Ovary (tissue), 3 donors: Measurements from ENCODE around the gene MIGA2.

Experiments used
- POLR2A ChIP-seq: fragments of 450-650 bp; IDR thresholded peaks from one replicate; pipeline ENCODE4 v1.6.1; 2017; ENCODE audit warnings: antibody characterized with exemption, mild to moderate bottlenecking, moderate library complexity
- TF ChIP-seq, protein P1 (sequence below), 3 donors: fragments of 450-650 bp in 2 of 3; fragments of 200-600 bp in 1 of 3; IDR thresholded peaks; one replicate each; pipeline versions ENCODE4 v1.5.1 to v1.8.0; 2016 to 2022; ENCODE audit warnings: antibody characterized with exemption in 3 of 3, mild to moderate bottlenecking in 1 of 3
- donor health status: DM: no; HTN: no; CAD: no.

- TF ChIP-seq POLR2A, result no peak
- TF ChIP-seq, protein P1, sequence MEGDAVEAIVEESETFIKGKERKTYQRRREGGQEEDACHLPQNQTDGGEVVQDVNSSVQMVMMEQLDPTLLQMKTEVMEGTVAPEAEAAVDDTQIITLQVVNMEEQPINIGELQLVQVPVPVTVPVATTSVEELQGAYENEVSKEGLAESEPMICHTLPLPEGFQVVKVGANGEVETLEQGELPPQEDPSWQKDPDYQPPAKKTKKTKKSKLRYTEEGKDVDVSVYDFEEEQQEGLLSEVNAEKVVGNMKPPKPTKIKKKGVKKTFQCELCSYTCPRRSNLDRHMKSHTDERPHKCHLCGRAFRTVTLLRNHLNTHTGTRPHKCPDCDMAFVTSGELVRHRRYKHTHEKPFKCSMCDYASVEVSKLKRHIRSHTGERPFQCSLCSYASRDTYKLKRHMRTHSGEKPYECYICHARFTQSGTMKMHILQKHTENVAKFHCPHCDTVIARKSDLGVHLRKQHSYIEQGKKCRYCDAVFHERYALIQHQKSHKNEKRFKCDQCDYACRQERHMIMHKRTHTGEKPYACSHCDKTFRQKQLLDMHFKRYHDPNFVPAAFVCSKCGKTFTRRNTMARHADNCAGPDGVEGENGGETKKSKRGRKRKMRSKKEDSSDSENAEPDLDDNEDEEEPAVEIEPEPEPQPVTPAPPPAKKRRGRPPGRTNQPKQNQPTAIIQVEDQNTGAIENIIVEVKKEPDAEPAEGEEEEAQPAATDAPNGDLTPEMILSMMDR (IDR thresholded peaks at IDR 0.05), result no peak
Observed at GRCh38 chr9:129113645-129114304, 77.3 kb downstream of the MIGA2 start.
